Lower leg skin (tissue), 4 donors: ENCODE data around the gene MAP3K8. TPM values are rescaled to one million over a fixed set of nuclear protein-coding genes. Genes with fewer than 3 reads are reported as not detected.
"Not testable (repeated sequence)": the region's sequence is repeated elsewhere in the genome, so short reads cannot be mapped to it uniquely, and the experiment has no call there.

Experiments
- DNase-seq, 2 donors: peaks; one replicate each; pipeline ENCODE4 v3.0.0-alpha.2; 2019; ENCODE audit warnings: low spot score in 2 of 2
- H3K4me3 ChIP-seq: fragments of 200-600 bp; sonication (generic); 2 replicates; pipeline ENCODE4 v1.5.1; 2017; ENCODE audit warnings: mild to moderate bottlenecking, low read depth; ENCODE audit not compliant: poor library complexity, severe bottlenecking
- POLR2A ChIP-seq, 2 donors: fragments of 450-650 bp; IDR thresholded peaks; one replicate each; pipeline ENCODE4 v1.6.1; 2016 to 2017; ENCODE audit warnings: antibody characterized with exemption in 2 of 2, mild to moderate bottlenecking in 1 of 2, moderate library complexity in 1 of 2
- WGBS, 2 donors: methylation state at CpG; one replicate each; pipeline ENCODE4 v1.1.5; 2018; 5-methylcytosine and 5-hydroxymethylcytosine counted together
- intact Hi-C: fragments of 100-400 bp; cut with DNase I; formaldehyde crosslinking; loops from one replicate; pipeline ENCODE4 v1.15.0; 2023; ENCODE audit warnings: low total_unique reads
- total RNA-seq, 4 donors: library from RNA; depleted of rRNA; stranded (reverse); fragments of >200 nt; gene quantifications; one replicate each; pipeline ENCODE4 v1.1.0, GENCODE V29; 2016
- TF ChIP-seq, protein P1 (sequence below), 3 donors: fragments of 450-650 bp; IDR thresholded peaks; one replicate each; pipeline ENCODE4 v1.5.1; 2016; ENCODE audit warnings: antibody characterized with exemption in 3 of 3, mild to moderate bottlenecking in 3 of 3, moderate library complexity in 2 of 3

Gene MAP3K8
- total RNA-seq, 4 donors from 2014 or later, result 27.0 to 41.8 (median 35.5) TPM

DNA sequence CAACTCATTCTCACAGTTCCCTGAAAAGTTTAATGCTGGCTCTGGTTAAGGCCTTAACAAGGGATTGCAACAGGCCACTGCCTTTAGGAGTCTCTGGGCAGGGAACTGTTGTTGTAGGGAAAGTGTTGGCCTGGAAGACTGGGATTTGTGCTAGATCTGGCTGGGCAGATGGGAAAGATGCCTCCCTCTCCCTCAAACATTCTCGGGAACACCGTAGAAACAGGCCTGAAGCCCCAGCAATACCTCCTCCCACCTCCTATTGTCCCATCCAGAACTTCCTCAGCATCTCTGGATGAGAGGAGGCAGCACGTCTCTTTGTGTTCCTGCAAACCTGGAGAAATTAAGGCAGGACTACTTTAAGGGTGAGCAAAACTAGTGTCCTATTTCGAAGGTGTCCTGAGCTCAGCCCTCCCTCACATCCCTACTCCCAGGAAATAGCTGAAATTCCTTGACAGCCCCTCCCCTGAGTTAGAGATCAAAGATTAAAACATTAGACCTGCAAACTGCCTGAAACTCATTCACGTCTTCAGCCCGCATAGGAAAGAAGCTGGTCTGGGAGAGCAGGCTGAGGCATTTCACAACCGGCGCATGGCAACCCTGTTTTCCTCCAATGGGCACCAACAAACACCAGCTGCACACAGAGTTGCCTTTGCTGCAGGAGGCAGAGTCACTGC, 10.9 kb upstream of the MAP3K8 start:
- WGBS, 2 donors, result 26 to 30% methylated on average over 8 of the region's 8 CpGs
- no peak for TF ChIP-seq POLR2A (IDR thresholded peaks at IDR 0.05)
- TF ChIP-seq, protein P1, sequence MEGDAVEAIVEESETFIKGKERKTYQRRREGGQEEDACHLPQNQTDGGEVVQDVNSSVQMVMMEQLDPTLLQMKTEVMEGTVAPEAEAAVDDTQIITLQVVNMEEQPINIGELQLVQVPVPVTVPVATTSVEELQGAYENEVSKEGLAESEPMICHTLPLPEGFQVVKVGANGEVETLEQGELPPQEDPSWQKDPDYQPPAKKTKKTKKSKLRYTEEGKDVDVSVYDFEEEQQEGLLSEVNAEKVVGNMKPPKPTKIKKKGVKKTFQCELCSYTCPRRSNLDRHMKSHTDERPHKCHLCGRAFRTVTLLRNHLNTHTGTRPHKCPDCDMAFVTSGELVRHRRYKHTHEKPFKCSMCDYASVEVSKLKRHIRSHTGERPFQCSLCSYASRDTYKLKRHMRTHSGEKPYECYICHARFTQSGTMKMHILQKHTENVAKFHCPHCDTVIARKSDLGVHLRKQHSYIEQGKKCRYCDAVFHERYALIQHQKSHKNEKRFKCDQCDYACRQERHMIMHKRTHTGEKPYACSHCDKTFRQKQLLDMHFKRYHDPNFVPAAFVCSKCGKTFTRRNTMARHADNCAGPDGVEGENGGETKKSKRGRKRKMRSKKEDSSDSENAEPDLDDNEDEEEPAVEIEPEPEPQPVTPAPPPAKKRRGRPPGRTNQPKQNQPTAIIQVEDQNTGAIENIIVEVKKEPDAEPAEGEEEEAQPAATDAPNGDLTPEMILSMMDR (IDR thresholded peaks at IDR 0.05), result no peak
- H3K4me3 ChIP-seq, result no peak overlapping the region
- intact Hi-C loops, result no loop called here
- peak; percentile 58 to 89 for DNase-seq

DNA sequence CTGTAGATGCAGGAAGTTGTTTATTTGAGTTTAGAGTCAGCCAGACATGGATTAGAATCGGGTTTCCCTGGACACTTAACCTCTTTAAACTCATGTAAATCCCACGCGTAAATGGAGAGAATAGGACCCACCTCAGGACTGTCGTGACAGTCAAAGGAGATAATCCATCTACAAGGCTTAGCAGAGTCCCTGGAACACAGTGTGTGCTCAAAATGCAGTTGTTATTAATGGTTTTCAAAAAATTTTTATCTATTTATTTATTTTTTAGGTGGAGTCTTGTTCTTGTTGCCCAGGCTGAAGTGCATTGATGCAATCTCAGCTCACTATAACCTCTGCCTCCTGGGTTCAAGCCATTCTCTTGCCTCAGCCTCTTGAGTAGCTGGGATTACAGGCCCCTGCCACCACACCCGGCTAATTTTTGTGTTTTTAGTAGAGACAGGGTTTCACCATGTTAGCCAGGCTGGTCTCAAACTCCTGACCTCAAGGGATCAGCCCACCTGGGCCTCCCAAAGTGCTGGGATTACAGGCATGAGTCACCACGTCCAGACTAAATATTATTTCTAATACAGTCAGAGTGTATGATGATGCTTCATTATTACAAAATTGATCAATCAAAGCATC, 10.2 kb upstream of the MAP3K8 start:
- 52% methylated on average over 6 of the region's 6 CpGs for WGBS, 2 donors
- intact Hi-C loops, DNase-seq, H3K4me3 ChIP-seq: not testable (repeated sequence)

DNA sequence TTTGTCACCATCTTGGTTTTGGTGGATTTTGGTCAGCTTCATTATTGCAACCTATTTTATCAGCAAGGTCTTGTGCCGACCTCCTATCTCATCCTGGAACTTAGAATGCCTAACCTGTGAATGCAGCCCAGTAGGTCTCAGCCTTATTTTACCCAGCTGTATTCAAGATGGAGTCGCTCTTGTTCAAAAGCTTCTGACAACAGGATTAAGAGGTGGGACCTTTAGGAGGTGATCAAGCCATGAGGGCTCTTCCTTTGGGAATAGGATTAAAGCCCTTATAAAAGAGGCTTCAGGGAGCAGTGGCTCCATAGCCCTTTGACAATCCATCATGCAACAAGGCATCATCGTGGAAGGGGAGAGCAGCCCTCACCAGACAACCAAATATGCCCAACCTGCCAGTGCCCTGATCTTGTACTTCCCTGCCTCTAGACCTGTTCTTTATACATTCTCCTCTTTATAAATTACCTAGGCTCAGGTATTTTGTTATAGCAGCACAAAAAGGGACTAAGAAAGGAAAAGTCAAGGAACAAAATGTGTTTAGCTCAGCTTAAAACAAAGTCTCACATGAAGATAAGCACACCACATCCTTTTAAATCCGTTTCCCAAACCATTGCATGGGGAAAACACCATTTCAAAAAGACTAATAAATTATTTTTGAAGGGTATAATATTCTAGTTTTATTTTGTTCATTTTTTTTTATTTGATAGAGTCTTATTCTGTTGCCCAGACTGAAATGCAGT, 8.5 kb upstream of the MAP3K8 start:
- WGBS, 2 donors, result 70 to 78% methylated on average over 4 of the region's 4 CpGs
- TF ChIP-seq, protein P1 (IDR thresholded peaks at IDR 0.05), result no peak
- TF ChIP-seq POLR2A (IDR thresholded peaks at IDR 0.05), result no peak
- intact Hi-C loops, result no loop called here
- no peak for DNase-seq
- no peak overlapping the region for H3K4me3 ChIP-seq

DNA sequence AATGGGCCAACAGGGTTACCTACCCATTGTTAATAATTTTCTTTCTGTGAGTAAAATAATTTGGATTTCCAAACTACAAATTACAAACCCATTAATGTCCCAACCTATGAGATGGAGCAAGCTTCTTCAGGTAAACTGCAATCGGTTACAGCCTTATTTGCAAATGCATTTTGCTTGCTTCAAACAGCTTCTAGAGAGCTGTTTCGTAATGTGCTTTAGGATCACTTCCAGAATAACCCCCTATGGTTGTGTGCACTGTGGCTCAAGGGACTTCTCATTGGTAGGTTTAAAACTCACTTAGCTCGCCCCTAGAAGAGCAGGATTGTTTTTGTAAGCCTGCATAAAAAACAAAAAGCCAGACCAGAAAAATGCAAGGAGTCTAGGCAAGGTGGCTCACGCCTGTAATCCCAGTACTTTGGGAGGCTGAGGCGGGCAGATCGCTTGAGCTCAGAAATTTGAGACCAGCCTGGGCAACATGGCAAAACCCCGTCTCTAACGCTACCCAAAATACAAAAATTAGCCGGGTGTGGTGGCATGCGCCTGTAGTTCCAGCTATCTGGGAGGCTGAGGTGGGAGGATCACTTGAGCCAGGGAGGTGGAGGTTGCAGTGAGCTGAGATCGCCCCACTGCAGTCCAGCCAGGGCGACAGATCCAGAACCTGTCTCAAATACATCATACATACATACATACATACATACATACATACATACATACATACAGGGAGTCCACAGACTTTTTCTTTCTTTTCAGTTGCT, 3.3 kb upstream of the MAP3K8 start:
- TF ChIP-seq POLR2A (IDR thresholded peaks at IDR 0.05), result no peak
- TF ChIP-seq, protein P1 (IDR thresholded peaks at IDR 0.05), result no peak
- no peak for DNase-seq
- 82 to 84% methylated on average over 12 of the region's 12 CpGs for WGBS, 2 donors
- no peak overlapping the region for H3K4me3 ChIP-seq
- intact Hi-C loops, result no loop called here

DNA sequence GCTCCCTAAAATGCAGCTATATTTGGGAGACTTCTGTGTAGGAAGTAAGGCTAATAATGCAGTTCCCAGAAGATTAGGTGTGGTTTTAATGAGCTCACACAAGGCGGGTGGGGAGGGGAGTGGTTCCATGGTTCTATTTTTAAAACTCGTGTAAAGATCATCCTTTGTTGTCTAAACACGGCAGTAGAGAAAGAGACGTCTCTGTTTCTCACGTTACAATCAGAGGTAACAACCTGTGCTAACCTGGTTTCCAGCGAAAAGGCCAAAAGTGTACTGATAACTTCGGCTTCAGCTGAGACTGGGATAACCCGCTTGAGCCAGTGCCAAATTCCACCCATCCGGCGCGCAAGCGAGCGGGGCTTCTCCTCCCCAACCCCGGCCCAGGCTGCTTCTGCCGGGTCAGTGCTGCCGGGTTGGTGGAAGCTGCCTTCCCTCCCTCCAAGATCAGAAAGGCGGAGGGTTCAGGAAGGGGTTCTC, 2.5 kb upstream of the MAP3K8 start:
- H3K4me3 ChIP-seq, result no peak overlapping the region
- WGBS, 2 donors, result 30 to 32% methylated on average over 17 of the region's 17 CpGs
- peak in 1 of 2 donors; percentile 75 for DNase-seq
- intact Hi-C loops, result no loop called here
- no peak for TF ChIP-seq POLR2A (IDR thresholded peaks at IDR 0.05)
- TF ChIP-seq, protein P1 (IDR thresholded peaks at IDR 0.05), result no peak
